ENCODE measurements around the gene DRC7. TPM values are rescaled to one million over a fixed set of nuclear protein-coding genes. Genes with fewer than 3 reads are reported as not detected.

The DRC7 gene
- total RNA-seq, 1 experiment from 2014 or later = 0.72 TPM

DNA sequence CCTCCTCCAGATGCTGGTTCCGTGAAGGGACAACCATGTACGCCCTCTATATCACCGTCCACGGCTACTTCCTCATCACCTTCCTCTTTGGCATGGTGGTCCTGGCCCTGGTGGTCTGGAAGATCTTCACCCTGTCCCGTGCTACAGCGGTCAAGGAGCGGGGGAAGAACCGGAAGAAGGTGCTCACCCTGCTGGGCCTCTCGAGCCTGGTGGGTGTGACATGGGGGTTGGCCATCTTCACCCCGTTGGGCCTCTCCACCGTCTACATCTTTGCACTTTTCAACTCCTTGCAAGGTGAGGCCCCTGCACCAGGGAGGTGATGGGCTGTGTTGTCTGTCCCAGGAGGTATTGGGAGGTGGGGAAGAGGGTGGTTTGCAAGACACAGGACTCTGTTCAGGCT lies 9.0 kb upstream of the DRC7 start:
- Mint-ChIP-seq H3K27ac (no peak overlapping the region), H3K36me3 (ENCODE audit: insufficient read depth in 1 of 3, low read depth in 3 of 3) (no peaks in the 10 kb centered on the region), H3K4me3 (no peak overlapping the region), H3K27me3 (ENCODE audit: low read depth) (peaks cover 6% of the 10 kb centered on the region; the same call in 1 of the 2 replicates), H3K4me1 (peaks cover 3 to 27% of the 10 kb centered on the region in 2 experiments), H3K9me3 (no peaks in the 10 kb centered on the region)
- no peak overlapping the region for H4K8ac ChIP-seq (replicated peaks; ENCODE audit: insufficient read length, low read depth, low read length)
- no peak overlapping the region for H3K4ac ChIP-seq (ENCODE audit: low read depth, low read length)
- H3K14ac ChIP-seq (ENCODE audit: insufficient read depth, low read length) = no peak overlapping the region
- no peak overlapping the region for H2BK15ac ChIP-seq (ENCODE audit: low read depth, low read length)
- H2AK5ac ChIP-seq (ENCODE audit: insufficient read length, low read length) = no peak overlapping the region
- no peak overlapping the region for H2BK5ac ChIP-seq (ENCODE audit: insufficient read length, low read length)
- H3K79me1 ChIP-seq (ENCODE audit: insufficient read depth, low read depth, low read length, poor library complexity, severe bottlenecking) = no peaks in the 10 kb centered on the region
- no peak overlapping the region for H3K56ac ChIP-seq (ENCODE audit: insufficient read length, low read depth, low read length)
- H4K5ac ChIP-seq (ENCODE audit: insufficient read length, low read depth, low read length) = no peak overlapping the region
- no peaks in the 10 kb centered on the region for H3K9me3 ChIP-seq (ENCODE audit: control insufficient read depth, low read depth, low read length)
- no peaks in the 10 kb centered on the region for H3K27me3 ChIP-seq (ENCODE audit: insufficient read depth, low read length)
- H4K91ac ChIP-seq (ENCODE audit: insufficient read length, low read depth, low read length) = no peak overlapping the region
- no peak overlapping the region for H2BK20ac ChIP-seq (ENCODE audit: low read depth, low read length, poor library complexity, severe bottlenecking)
- H3K79me2 ChIP-seq (ENCODE audit: insufficient read depth, low read length) = no peaks in the 10 kb centered on the region
- H2BK120ac ChIP-seq (ENCODE audit: low read depth, low read length, poor library complexity, severe bottlenecking) = no peak overlapping the region
- no peaks in the 10 kb centered on the region for H3K23me2 ChIP-seq (ENCODE audit: insufficient read length, low read depth, low read length, poor library complexity, severe bottlenecking)
- no peak overlapping the region for H3T11ph ChIP-seq (ENCODE audit: low read length)
- H3K23ac ChIP-seq (ENCODE audit: insufficient read length, low read depth, low read length) = no peak overlapping the region
- no peak overlapping the region for H3K18ac ChIP-seq (ENCODE audit: insufficient read length, low read depth, low read length)
- H3K27ac ChIP-seq (ENCODE audit: insufficient read length, low read depth, low read length) = no peak overlapping the region
- H3K4me1 ChIP-seq (ENCODE audit: insufficient read depth, low read length) = no peaks in the 10 kb centered on the region
- H2AFZ ChIP-seq (ENCODE audit: low read length) = no peak overlapping the region
- no CpG with 5 or more reads among the region's 11 CpGs for whole genome bisulfite sequencing (ENCODE audit: extremely low coverage, insufficient read length, low lambda C conversion rate)
- no peak overlapping the region for H3K9ac ChIP-seq (ENCODE audit: extremely low read depth, insufficient read length, low read length)
- H4K20me1 ChIP-seq (ENCODE audit: control insufficient read depth, insufficient read depth, insufficient read length) = no peaks in the 10 kb centered on the region
- H3K4me2 ChIP-seq (ENCODE audit: insufficient read depth, insufficient read length, low read length) = no peak overlapping the region
- TF ChIP-seq, protein P1, sequence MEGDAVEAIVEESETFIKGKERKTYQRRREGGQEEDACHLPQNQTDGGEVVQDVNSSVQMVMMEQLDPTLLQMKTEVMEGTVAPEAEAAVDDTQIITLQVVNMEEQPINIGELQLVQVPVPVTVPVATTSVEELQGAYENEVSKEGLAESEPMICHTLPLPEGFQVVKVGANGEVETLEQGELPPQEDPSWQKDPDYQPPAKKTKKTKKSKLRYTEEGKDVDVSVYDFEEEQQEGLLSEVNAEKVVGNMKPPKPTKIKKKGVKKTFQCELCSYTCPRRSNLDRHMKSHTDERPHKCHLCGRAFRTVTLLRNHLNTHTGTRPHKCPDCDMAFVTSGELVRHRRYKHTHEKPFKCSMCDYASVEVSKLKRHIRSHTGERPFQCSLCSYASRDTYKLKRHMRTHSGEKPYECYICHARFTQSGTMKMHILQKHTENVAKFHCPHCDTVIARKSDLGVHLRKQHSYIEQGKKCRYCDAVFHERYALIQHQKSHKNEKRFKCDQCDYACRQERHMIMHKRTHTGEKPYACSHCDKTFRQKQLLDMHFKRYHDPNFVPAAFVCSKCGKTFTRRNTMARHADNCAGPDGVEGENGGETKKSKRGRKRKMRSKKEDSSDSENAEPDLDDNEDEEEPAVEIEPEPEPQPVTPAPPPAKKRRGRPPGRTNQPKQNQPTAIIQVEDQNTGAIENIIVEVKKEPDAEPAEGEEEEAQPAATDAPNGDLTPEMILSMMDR (conservative IDR thresholded peaks at IDR 0.05) = no peak
- DNase-seq = no peak
- H2BK12ac ChIP-seq (ENCODE audit: insufficient read length, low read depth, low read length) = no peak overlapping the region
